GM18873 (cell line): ENCODE measurements around the gene ZBTB16.

ENCODE experiments used
- ATAC-seq: cut with Tn5 transposase; IDR thresholded peaks from one replicate; pipeline ENCODE4 v1.9.1; 2021; ENCODE audit warnings: mild to moderate bottlenecking, moderate library complexity, moderate number of reproducible peaks; ENCODE audit not compliant: unreplicated experiment, low FRiP score

Gene ZBTB16

DNA sequence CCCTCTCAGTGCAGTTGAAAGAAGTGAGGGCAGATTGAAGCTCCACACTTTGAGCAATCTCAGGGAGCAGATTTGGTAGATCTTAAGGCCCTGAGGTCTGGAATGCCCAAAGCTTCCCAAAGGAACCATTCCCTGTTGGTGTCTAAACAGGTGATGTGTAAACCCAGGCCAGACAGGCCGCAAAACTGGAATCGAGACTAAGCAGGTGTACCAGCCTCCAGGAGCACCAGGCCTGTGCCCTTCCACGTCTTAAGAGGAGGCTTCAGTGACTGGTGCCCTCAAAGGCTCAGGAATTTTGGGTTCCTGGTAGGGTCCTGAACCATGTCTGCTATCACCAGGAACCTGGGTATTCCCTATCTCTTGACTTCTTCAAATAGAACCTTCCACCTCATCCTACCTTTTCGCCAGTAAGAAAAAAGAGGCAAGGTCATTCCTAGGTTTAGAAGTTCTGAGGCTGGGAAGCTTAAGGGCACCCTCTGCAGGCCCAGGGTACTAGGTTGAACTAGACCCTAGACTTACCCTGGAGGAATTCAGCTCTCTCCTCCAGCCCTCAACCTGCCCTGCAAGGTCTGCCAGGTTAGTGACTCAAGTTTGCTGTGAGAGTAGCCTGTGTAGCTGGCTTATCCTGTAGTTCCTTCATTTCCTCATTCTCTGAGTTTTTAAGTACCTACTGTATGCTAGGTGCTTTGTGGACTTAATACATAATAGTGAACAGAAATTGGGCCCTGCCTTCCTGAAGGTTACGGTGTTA, 136.6 kb downstream of the ZBTB16 start:
- ATAC-seq = no peak

DNA sequence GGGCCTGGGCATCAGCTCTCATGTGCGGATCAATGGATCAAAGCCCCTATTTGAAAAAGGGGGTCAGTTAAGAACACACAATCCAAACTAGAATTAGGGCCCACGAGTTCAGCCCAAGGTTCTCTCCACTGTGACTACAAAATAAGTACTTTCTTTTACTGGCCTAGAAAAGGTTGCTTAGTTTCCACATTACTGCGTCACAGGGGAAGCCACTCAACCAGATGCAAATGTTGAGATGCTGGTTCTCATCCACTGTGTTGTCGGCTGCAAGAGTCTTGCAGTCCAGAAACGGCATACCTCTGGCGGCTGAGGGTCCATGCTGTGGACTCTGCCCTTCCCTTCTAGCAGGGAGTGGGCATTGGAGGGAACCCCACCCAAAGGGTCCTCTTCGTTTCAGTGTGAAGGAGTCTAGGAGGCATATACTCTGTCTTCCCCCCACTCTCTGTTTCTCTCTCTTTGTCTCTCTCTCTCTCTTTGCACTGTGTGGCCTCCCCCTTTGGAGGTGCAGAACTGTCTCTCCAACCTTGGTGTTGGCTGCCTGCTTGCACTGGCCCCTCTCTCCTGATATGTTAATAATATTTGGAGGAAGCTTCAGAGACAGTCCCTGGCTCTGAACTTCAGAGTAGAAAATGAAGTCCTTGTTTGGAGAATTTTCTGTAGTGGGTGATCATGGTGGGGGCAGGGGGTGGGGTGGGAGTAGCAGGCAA, 137.6 kb downstream of the ZBTB16 start:
- no peak for ATAC-seq

- ATAC-seq = no peak
These were observed 138.4 kb downstream of the ZBTB16 start for GRCh38 chr11:114197799-114198500.

- no peak for ATAC-seq
These were observed 139.5 kb downstream of the ZBTB16 start for GRCh38 chr11:114199051-114199450.

- no peak for ATAC-seq
These were observed 141.0 kb downstream of the ZBTB16 start for GRCh38 chr11:114200351-114201133.

- ATAC-seq = no peak
These were observed 141.7 kb downstream of the ZBTB16 start for GRCh38 chr11:114201219-114201618.

DNA sequence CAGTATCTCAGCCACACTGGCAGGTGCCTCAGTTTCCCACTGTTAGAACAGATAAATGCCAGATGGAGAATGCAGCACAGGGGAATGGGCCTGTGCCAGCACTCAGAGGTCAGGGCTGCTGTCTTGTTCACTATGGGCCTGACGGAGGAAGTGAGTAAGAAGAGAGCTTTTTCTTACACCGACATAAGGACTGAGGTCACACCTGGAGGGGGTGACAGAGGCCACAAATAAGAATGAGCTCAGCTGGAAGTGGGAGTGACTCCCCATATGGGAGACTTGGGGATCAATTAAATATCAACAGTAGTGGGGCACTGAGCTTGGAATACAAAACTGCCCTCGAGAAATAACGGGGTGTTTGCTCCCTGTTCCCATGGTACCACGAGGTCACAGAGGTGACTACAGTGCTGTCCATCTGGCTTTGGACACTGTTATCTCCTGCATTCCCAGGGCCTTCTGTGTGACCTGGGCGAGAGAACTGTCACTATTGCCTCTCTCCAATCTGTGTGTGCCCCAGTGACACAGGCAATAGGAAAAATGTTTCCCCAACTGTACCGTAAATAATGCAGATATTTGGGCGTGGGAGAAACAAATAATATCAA, 142.6 kb downstream of the ZBTB16 start:
- no peak for ATAC-seq

DNA sequence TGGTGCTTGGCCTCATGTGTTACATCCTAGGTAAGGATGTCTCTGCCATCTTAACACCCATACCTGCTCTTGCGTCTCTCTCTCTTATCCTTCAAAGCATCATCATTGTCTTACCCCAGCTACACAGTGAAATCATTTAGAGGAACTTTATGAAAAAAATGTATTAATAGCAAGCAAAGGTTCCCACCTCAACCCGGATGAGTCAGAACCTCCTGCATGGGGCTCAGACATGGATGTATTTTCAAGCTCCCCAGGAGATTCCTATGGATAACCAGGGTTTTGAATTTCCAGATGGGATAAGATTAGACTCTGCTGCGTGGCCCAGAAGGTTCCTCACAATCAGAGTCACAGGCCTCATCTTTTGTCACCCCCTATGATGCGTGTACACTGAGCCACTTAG, 147.6 kb downstream of the ZBTB16 start:
- ATAC-seq = no peak

GRCh38 chr11:114208377-114208776, 148.9 kb downstream of the ZBTB16 start:
- no peak for ATAC-seq

DNA sequence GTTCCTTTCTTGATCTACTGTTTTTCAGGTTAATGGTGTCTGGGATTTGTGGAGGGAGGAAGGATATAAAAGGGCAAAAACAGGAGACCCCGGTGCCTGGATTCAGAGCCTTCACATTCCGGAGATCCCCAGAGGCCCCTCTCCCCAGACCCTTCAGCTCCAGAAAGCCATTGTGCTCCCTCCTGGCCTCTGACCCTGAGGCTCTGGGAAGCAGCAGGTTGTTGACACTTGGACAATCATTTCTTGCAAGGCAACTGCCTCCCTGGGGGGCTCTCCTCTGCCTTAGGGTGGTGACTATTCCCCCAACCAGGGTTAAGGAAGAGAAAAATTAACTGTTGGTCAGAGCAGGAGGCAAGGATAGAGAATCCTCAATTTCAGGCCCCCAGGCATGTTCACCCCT, 149.8 kb downstream of the ZBTB16 start:
- no peak for ATAC-seq

GRCh38 chr11:114209904-114210303, 150.4 kb downstream of the ZBTB16 start:
- no peak for ATAC-seq

- ATAC-seq = no peak
These were observed 152.1 kb downstream of the ZBTB16 start for GRCh38 chr11:114211444-114212121.

GRCh38 chr11:114213622-114214021, 154.1 kb downstream of the ZBTB16 start:
- ATAC-seq = no peak

DNA sequence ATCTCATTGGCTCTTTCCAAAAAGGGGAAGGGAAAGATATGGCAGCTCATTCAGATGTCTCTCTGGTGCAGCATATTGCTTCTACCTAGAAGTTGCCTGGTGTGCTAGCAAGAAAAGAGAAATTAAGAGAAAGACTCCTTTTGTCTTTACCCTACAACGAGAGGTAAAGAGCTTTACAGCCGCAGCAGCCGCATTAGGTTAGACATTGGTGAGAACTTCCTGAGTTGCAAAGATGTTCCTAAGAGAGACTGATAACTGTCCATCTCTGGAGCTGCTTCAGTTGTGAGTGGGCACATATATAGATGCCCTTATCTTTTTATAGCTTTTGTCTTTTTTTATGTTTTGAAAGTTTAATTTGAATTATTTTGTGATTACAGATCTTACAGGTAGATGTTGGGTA, 155.9 kb downstream of the ZBTB16 start:
- ATAC-seq = no peak

- no peak for ATAC-seq
These were observed 156.6 kb downstream of the ZBTB16 start for GRCh38 chr11:114215871-114216795.

GRCh38 chr11:114216796-114217180, 157.3 kb downstream of the ZBTB16 start:
- ATAC-seq = no peak

DNA sequence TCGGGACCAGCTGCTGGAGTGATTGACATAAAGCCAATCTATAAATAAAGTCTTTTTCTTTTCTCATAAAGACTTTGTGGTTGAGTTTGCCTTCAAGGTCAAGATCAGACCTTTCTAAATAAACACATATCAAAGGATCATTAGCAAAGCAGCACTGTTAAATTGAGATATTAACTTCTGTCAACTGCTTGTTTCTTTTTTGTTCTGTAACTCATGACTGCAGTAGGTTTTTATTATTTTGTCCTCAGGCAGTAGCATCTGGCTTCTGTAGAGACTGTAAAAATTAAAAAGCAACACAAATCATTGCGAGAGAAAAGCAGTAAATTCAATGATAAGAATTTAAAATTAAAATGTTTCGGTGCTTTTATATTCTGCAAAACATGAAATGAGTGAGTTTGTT, 159.0 kb downstream of the ZBTB16 start:
- ATAC-seq = no peak

DNA sequence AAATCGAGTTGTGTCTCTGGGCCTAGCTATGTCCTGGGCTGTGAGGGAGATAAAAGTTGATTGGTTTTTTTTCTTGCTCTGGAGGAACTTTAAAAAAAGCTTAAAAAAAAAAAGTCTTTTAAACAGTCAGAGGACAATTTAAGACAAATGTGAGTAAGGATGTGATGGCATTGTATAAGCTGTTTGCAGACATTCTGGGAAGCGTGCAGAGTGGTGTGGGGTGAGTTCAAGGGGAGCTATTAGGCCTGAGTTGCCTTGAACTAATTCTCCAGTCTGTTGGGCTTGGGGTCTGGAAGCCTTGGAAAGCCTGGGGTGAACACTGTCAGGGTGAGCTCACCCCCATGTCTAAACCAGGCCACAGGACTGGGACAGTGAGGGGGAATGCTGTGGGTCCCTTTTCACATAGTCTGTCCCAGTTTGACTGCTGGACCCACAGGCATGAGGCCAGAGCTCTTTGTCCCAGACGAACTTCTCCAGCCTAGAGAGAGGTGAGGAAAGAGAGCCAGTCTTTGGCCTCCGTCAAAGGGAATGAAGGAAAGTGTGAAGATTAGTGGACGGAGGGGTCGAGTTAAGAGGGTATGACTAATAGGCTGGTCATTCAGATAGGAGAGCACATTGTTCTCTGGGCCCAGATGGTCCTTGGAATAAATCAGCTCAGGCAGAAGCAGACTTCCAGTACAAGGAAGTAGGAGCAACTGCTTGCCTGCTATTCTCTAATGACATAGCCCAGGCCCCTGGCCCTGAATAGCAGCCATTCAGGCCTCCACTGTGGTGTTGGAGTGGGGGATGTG, 160.2 kb downstream of the ZBTB16 start:
- ATAC-seq = no peak
